ENCODE data around the gene SNRPA1.

GRCh38 chr15:101242999-101243336 is 52.1 kb downstream of the SNRPA1 start:
- no peak for TF ChIP-seq EZH2 (IDR thresholded peaks at IDR 0.05; ENCODE audit: borderline replicate concordance, low read depth, low read length, severe bottlenecking)
- TF ChIP-seq CTCF (IDR thresholded peaks at IDR 0.05; ENCODE audit: extremely low read depth in 1 of 2, insufficient read depth in 1 of 2, low read depth in 1 of 2, low read length in 2 of 2): no peak
- TF ChIP-seq POLR2A (IDR thresholded peaks at IDR 0.05; ENCODE audit: low read depth, low read length): no peak
- no peak for TF ChIP-seq MAX (IDR thresholded peaks at IDR 0.05; ENCODE audit: insufficient read depth, insufficient read length)
- peak; percentile 17 for TF ChIP-seq JUN (IDR thresholded peaks at IDR 0.05; ENCODE audit: borderline replicate concordance, insufficient read depth, insufficient read length, low read depth)

All from endothelial cell of umbilical vein (primary cell).